Islet precursor cell (in vitro differentiated cells): ENCODE measurements around the gene OARD1.
"Not testable (repeated sequence)": the region's sequence is repeated elsewhere in the genome, so short reads cannot be mapped to it uniquely, and the experiment has no call there.

ENCODE experiments used
- DNase-seq: peaks from one replicate; pipeline ENCODE4 v3.0.0-alpha.2; 2018

The OARD1 gene

DNA sequence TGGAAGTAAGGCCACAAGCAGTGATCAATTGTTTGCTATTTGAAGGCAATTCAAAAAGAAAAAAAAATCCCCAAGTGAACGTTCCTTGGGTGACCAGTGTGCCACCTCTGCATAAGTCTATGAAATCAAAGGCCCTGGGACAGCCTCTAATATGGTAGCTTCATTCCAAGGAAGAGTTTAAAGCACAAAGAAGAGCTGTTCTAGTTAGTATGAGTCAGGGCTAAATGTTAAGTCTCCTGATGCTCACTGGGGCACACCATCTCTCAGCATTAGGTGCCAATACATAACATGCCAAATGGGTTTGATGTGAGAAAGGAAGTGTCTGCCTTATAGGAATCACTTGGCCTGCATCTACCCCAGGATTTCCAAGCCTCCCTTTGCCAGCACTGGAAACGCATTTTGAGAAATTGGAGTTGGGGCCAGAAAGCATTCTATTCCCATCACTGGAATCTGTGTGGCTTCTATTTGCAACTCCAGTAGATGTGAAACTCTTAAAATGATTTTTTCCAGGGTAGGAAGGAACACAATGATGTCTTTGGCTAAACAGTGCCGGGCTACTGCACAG lies 46.1 kb downstream of the OARD1 start:
- no peak for DNase-seq

DNA sequence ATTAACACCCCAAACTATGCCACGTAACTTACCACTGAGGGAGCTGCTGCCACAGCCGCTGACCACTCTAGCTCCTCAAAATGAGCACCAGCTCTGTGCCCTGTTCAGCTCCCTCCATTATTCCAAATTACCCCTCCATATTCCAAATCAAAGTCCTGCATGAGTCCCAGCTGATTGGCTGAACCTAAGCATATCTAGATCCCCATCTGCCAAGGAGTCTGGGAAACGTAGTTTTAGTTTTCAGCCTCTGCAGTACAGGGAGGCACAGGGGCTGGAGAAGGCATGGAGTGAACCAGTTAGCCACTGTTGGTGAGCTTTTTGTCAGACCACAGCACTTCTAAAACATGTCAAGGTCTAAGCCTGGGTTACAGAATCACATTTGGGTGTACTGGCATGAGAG lies 49.0 kb downstream of the OARD1 start:
- DNase-seq = no peak

DNA sequence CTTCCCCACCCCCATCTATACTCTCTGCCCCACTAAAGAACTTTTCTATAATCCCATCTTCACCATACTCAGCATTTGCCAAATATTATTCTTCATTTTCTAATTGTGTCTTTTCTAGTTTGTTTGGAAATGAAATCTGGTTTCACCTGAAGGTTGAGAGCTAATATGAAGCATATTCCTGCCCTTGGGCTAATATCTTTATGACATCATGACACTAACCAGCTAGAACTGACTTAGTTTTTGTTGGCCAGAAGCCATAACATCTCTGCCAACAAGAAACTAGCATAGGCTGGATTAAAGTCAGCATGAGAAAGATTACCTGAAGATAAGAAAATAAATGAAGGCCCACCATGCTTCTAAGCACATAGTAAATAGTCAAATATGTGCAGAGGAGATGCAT lies 49.9 kb downstream of the OARD1 start:
- no peak for DNase-seq

DNA sequence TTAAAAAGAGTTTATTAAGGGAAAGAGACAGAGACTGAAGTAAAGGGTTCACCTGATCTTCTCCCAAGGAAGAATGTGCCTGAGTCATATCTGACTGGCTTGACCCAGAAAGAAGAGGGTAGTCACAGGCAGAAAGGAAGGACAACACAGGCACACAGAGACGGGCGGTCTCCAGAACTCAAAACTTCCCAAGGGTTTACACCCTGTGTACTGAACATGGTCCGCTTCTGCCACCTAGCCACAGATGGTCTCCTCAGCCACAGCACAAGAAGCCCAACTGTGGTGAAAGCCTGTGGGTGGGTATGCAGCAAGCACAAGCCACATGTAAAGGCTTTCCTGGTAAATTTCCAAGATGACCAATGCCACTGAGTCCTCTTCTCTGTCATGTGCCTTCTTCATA lies 50.3 kb downstream of the OARD1 start:
- no peak for DNase-seq

DNA sequence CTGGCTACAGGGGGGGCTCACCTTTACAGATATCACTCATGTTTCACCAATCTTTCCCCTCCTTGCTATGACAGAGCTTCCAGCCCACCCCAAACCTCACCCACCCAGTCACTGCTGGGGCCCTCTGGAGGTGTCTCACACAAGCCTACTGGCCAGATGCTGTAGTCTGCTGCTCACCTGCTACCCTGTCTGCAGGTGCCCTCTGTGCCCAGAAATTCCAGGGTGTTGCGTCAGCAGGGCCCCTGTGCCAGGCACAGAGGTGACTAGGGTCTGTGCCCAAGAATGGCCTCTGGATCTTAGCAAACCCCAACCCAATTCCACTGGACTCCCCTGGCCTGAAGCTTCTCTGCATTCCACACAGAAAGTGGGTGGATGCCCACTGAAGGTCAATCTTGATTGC lies 54.5 kb downstream of the OARD1 start:
- no peak for DNase-seq

DNA sequence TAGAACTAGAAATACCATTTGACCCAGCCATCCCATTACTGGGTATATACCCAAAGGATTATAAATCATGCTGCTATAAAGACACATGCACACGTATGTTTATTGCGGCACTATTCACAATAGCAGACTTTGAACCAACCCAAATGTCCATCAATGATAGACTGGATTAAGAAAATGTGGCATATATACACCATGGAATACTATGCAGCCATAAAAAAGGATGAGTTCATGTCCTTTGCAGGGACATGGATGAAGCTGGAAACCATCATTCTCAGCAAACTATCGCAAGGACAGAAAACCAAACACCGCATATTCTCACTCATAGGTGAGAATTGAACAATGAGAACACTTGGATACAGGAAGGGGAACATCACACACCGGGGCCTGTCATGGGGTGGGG lies 56.3 kb downstream of the OARD1 start:
- not testable (repeated sequence) for DNase-seq

DNA sequence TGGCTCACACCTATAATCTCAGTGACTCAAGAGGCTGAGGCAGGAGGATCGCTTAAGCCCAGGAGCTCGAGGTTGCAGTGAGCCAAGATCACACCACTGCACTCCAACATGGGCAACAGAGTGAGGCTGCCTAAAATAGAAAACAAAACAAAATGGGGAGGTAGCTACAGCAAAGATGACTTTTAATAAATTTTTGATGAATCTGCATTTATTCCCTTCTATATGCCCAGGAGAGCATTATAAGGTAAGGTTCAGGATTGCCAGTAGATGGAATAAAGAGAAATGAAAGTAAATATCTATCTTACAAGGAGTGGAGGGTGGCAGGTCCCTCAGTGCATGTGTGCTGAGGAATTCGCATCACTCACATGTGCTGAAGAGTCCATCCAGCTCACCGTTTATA lies 57.4 kb downstream of the OARD1 start:
- no peak for DNase-seq
